HG03520 (cell line): Measurements from ENCODE around the gene TRIM51G.
"Not testable (repeated sequence)": the region's sequence is repeated elsewhere in the genome, so short reads cannot be mapped to it uniquely, and the experiment has no call there.

Experiments used
- ATAC-seq: cut with Tn5 transposase; IDR thresholded peaks from one replicate; pipeline ENCODE4 v1.9.1; 2021; ENCODE audit warnings: mild to moderate bottlenecking, moderate library complexity; ENCODE audit not compliant: unreplicated experiment

Gene TRIM51G, protein sequence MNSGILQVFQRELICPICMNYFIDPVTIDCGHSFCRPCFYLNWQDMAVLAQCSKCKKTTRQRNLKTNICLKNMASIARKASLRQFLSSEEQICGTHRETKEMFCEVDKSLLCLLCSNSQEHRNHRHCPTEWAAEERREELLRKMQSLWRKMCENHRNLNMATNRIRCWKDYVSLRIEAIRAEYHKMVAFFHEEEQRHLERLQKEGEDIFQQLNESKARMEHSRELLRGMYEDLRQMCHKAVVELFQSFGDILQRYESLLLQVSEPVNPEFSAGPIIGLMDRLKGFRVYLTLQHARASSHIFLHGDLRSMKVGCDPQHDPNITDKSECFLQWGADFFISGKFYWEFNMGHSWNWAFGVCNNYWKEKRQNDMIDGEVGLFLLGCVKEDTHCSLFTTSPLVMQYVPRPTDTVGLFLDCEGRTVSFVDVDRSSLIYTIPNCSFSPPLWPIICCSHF

GRCh38 chr11:48983785-48984184 is at the start of gene TRIM51G:
TRIM51G (minus strand) TSS chr11:48983885; CDS start chr11:48981695, 2,190 bp downstream.
- ATAC-seq: not testable (repeated sequence)

DNA sequence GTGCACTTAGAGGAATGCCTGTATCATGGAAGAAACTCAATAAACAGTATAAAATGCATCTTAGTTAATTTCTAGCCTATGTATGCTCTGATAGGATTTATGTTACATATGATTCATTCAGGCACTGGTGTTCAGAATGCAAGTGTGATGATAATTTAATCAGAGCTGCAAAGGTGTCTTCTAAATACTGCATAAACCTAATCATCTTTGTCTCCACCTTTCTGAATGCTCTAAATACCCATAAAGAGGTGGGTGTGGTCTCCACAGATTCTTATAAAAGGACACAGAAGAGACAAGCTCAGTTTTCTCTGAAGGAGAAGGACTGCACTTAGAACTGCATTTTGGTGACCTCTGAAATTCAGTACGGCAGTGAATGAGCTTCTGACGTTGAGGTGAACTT is 44.8 kb upstream of the TRIM51G start, which contains the start of gene TRIM49B:
TRIM49B (plus strand) TSS at position 301 of the 400 bp plus-strand sequence. CDS start 2,777 bp downstream, outside the sequence.
- not testable (repeated sequence) for ATAC-seq

- ATAC-seq: not testable (repeated sequence)
These were observed 15.1 kb downstream of the TRIM51G start for GRCh38 chr11:48968592-48968991.

GRCh38 chr11:48955315-48956049 is 28.2 kb downstream of the TRIM51G start:
- ATAC-seq: not testable (repeated sequence)

- ATAC-seq: not testable (repeated sequence)
These were observed 37.9 kb downstream of the TRIM51G start for GRCh38 chr11:48945796-48946195.
